ENCODE measurements around the gene PIR.

DNA sequence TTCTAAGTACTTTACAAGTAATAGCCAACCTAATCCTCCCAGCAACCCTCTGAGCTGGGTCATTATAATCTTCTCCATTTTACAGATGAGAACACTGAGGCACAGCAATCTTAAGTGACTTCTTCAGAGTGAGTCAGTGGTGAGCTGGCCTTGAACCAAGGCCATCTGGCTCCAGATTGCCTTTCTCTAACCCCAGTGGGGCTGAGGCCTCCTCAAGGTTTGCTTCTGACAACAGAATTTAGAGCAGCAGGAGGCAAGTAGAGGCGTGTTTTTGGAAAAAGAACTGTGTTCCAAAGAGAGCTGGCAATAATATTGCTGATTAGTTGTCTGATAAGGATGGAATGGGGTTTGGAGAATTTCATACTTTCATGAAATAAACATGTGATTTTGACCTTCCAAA is 41.2 kb downstream of the PIR start:
- TF ChIP-seq POLR2AphosphoS5 (IDR thresholded peaks at IDR 0.05; ENCODE audit: low read depth, low read length) (no peak), SIN3A (IDR thresholded peaks at IDR 0.05; ENCODE audit: borderline replicate concordance, insufficient read depth, low read depth, low read length) (no peak), TCF7L2 (IDR thresholded peaks at IDR 0.05; ENCODE audit: low read depth, low read length) (no peak)
- TF ChIP-seq, protein P1, sequence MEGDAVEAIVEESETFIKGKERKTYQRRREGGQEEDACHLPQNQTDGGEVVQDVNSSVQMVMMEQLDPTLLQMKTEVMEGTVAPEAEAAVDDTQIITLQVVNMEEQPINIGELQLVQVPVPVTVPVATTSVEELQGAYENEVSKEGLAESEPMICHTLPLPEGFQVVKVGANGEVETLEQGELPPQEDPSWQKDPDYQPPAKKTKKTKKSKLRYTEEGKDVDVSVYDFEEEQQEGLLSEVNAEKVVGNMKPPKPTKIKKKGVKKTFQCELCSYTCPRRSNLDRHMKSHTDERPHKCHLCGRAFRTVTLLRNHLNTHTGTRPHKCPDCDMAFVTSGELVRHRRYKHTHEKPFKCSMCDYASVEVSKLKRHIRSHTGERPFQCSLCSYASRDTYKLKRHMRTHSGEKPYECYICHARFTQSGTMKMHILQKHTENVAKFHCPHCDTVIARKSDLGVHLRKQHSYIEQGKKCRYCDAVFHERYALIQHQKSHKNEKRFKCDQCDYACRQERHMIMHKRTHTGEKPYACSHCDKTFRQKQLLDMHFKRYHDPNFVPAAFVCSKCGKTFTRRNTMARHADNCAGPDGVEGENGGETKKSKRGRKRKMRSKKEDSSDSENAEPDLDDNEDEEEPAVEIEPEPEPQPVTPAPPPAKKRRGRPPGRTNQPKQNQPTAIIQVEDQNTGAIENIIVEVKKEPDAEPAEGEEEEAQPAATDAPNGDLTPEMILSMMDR (IDR thresholded peaks at IDR 0.05): no peak

Data from Panc1 (cell line).